ENCODE results near the gene SNX5. TPM values are rescaled to one million over a fixed set of nuclear protein-coding genes. Genes with fewer than 3 reads are reported as not detected.
"Not testable (repeated sequence)": the region's sequence is repeated elsewhere in the genome, so short reads cannot be mapped to it uniquely, and the experiment has no call there.

Gene SNX5
- total RNA-seq, 1 donor: 127 TPM

DNA sequence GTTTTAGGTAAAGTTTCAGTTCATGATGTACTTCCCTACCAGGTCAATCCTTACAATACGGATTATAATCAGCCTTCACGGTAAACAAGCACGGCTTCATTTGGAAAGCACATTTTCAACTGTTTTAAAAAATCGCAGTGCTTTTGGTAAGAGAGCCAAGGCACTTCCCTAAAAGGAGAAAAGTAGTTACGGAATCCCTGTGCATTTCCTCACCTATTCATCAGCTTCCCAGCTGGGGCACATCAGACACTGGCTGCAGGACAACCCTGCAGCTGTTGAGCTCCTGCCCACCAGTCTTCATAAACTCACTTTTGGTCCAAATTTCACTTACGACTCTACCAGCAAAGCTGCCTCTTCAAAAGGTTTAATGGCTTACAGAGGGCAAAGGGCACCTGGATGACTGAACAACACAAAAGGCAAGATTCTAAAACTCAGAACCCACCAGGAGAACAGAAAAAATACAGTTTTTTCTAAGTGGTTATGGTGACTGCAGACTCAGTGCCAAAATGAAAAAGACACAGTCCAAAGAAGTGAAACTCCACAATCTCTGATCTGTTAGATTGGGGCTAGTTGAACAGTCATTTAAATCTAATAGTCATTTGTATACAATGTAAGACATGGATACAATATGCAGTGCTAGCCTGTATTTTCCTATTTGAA is 7.5 kb downstream of the SNX5 start:
- no peak for DNase-seq (ENCODE audit: low read depth in 2 of 3, low spot score in 2 of 3)

DNA sequence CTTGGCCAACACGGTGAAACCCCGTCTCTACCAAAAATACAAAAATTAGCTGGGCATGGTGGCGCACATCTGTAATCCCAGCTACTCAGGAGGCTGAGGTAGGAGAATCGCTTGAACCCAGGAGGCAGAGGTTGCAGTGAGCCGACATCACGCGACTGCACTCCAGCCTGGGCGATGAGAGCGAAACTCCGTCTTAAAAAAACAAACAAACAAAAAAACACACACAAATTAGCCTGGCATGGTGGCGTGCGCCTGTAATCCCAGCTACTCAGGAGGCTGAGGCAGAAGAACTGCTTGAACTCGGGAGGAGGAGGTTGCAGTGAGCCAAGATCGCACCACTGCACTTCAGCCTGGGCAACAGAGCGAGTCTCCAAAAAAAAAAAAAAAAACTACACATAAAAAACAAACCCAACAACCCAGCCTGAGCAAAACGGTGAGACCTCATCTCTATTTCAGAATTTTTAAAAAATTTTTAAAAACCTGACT is 8.2 kb downstream of the SNX5 start:
- DNase-seq (ENCODE audit: low read depth in 2 of 3, low spot score in 2 of 3): not testable (repeated sequence)

DNA sequence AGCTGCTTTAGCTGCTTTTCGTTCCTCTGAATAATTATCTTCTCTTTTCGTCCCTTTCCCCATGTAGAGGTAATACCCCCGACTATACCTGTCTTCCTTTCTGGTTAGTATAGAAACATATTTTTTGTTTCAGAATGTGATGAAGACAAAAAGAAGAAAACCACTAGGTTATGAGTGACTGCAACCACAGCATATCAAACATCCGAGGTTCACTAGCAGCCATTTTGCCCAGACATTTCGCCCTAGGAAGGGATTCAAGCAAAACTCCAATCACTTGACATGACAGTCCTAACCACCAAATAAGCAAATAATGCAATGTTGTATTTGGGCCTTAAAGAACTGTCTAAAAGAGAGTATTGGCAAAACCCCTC is 9.4 kb downstream of the SNX5 start:
- DNase-seq (ENCODE audit: low read depth in 2 of 3, low spot score in 2 of 3): no peak

DNA sequence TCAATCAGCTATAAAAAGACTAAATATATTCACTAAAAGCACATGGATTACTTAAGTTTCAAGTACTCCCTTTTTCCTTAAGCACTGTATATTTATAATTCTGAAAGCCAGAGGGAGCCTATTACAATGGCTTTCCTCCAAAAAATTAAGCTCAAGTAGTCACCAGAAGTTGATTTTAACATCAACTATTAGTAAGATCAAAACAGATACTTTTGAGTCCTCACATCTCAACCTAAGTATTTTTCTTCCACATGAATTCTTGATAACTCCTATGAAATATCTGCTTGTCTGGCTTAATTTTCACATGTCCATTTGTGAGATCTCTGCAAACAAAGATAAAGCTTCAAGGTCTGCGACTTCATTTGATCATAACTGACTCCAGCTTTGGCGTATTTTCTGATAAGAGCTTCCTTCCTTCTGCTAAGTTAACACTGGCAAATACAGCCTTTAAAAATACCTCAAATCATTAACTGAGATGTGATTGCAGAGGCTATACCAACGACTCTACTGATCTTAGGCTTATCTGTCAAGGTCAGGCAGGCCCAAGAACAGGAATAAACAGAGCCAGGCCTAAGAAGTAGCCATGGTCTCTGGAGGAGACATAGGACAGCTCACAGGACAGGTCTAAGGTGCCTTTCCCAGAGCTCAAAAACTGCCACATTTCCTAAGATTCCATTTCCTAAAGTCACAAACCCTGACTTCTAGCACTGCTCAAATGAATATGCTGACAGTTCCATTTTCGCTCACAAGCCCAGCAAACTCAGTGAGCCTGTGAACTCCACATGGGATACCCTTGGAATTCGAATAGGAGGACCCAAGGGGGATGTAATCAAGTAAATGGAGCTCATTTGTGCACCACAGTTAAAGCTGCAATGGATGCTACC is 10.0 kb downstream of the SNX5 start:
- DNase-seq (ENCODE audit: low read depth in 2 of 3, low spot score in 2 of 3): peak in 1 of 3 donors; percentile 46

DNA sequence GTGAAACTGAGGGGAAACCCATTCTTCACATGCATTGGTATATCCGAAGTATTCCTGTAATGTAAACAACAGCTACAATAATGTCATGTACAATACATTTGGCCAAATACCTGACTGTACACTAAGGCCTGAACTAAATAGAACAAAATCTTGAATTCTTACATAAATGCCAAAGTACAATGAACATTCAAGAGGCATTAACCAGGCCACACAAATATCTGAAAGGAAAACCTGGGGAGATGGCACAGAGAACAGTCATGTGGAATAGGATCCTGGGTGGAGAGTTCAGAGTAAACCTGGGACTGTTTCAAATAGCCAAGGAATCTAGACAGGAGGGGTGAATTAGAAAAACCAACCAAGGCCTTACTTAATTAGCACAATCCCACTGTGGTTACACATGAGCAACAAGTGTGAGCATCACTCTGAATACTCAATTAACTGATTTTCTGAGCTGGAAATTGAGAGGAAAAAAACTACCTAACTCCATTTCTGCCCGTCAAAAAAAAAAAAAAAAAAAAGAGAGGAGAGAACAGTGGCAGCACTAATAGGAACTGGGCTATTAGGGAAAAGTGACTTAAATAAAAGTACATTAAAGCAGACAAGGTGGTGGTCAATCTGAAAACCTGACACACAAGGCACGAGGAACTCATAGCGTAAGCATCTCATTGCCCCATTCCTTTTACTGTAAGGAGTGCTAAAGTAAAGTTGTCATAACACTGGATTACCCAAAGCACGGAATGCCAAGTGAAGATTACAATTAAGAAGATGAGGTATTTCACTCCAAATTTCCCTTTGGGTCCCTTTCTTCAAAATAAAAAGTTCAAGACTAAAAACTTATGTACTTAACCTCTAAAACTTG is 10.9 kb downstream of the SNX5 start:
- no peak for DNase-seq (ENCODE audit: low read depth in 2 of 3, low spot score in 2 of 3)

DNA sequence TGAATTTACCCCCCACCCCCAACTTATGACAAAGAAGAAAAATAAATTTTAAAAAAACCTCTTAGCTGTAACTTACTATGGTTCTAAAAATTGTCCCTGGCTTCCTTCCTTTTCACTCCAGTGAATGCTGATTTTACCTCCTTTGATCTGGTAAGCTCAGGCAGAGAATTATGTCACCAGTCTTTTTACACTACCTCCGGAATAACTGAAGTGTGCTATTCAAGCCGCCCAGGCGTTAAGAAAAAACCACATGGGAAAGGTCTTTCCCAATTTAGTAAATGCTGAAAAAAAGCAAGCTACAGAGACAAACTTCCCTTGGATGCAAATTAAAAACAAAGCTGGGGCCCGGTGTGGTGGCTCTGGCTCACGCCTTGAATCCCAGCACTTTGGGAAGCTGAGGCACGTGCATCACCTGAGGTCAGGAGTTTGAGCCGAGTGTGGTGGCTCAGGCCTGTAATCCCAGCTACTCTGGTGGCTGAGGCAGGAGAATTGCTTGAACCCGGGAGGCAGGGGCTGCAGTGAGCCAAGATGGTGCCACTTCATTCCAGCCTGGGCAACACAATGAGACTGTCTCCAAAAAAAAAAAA is 12.4 kb downstream of the SNX5 start:
- no peak for DNase-seq (ENCODE audit: low read depth in 2 of 3, low spot score in 2 of 3)

DNA sequence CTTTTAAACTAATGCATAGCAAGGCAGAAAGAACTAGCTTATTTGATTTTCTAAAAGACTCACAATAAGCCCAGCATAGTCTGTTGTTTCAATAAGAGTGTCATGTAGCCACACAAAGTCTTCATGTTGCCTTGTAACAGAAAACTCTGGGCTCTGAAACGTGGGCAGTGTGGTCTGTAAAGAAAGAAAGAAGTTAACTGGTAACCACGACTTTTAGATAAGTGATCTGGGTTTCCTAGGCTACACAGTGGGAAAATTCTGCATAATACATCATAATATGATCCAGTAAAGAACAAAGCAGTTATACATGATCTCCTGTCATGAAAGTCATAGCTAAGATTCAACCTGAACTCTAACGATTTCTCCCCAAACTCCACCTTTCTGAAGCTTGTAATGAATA is 13.3 kb downstream of the SNX5 start:
- DNase-seq (ENCODE audit: low read depth in 2 of 3, low spot score in 2 of 3): peak in 1 of 3 donors; percentile 52

DNA sequence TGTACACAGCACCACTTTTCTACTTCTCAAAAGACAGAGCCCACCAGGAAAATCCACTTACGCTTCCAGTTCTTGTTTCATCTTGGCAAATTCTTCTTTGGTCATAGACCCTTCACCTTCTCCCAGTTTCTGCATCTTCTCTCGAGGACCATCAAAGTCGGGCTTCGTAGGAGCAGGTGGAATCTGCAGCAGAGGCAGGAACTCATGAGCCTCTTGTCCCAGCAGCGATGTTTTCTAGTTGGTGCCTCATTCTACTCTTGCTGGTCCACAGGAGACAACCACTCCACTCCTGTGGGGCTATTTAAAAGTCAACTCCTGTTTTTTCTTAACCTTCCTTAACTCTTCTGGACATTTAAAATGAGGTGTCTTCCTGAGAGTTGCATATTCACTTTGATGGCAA is 14.7 kb downstream of the SNX5 start:
- DNase-seq (ENCODE audit: low read depth in 2 of 3, low spot score in 2 of 3): no peak

DNA sequence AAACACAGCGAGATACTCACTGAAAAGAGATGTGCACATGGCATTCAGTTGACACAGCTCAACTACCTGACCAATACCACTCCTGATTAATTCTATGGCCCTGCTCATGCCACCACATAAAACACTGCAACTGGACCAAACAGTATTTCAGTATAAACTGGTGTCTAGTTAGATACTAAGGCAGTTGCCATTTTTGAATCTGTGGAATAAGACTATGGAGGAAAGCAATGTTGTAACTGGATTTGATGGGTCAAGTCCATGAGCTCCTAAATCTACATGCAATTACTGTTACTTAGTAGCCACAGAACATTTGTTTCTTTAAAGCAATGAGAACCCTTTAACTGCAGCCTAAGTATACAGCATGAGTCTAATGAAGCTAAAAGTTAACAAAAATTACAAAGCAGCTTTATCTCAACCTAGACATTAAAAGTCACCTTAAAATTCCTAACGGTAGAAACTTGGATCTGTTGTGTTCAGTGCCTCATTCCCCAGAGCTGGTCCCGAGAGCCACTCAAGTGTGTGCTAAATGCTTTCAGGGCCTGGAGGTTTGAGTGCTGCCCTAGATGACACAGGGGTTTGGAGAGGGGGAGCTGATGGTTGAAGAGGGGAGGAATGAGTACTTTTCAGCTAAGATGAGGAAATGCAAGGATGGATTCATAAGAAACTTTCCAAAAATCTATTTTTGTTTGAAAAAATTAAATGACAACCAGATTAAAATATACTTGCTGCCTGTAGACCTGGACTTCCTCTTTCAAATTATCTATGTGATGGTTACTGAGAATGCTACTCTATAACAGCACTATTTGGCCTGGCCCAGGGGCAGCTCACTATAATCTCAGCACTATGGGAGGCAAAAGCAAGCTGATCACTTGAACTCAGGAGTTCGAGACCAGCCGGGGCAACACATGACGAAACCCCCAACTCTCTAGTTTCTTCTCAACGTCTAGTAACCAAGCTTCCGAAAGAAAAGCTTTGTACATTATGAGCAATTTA is 15.6 kb downstream of the SNX5 start:
- no peak for DNase-seq (ENCODE audit: low read depth in 2 of 3, low spot score in 2 of 3)

DNA sequence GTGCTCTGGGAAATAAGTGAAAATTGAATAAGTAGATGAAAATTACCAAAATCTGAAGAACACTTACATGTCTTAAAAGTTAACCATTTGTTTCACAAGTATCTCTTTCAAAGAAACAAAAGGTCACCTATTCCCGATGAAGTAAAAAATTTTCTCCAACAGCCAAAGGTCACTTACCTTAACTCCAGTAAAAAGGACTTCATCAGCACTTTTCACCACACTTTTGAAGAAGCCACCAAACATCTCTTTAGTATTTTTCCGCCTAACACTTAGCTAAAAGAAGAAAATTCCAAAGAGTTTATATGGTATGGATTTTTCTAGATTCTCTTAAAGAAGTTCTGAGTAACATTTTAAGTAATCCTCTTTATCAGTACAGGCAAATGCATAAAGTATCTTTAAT is 17.3 kb downstream of the SNX5 start:
- no peak for DNase-seq (ENCODE audit: low read depth in 2 of 3, low spot score in 2 of 3)

DNA sequence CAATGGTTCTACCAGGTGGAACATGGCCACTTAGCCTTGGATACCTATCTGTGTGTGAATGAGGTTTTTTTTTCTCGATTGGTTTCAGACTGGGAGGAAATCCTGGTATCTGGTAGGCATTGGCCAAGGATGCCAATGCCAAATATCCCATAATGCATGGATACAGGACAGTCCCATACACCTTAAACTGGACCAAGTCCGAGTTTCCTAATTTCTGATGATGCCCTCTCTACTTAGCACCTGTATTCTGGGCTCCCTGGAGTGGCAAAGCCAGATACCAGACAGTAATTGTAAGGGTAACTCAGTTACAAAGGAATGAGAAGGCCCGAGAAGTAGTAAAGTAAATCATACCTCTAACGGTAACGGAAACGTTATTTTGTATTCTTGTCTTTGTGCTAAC is 17.9 kb downstream of the SNX5 start:
- no peak for DNase-seq (ENCODE audit: low read depth in 2 of 3, low spot score in 2 of 3)

DNA sequence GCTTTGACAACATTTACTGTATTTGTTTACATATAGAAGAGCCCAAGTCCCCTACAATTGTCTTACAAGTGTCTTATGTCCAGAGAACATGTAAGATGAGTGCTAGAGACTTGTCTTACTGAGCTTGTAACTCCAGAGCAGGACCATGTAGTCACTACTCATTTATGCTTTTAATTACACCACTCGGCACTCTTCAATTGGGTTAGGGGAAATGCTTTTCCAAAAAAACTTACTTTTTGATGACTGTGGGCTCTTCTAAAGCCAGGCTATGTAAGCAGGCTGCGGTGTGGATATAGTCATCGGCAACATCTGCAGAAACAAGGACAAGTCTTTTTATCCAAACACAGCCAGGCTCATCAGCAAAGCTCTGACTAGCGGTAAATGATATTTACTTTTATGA is 18.7 kb downstream of the SNX5 start:
- DNase-seq (ENCODE audit: low read depth in 2 of 3, low spot score in 2 of 3): no peak

DNA sequence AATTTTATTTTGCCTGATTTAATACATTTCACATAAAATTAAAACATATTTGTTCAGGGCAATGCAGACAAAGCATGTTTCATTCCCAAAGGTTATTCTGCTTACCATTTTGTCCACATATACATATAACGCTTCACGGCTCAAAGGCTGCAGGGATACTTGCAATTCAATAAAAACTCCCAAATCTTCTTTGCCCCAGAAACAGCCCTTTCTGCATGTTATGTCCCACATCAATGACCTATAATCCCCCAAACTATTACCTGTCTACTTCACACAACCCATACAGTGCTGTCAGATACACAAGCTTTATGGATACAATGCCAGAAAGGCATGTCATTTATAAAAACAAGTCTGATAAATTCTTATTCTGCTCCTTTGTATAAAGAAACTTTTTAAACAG is 20.2 kb downstream of the SNX5 start:
- DNase-seq (ENCODE audit: low read depth in 2 of 3, low spot score in 2 of 3): no peak

DNA sequence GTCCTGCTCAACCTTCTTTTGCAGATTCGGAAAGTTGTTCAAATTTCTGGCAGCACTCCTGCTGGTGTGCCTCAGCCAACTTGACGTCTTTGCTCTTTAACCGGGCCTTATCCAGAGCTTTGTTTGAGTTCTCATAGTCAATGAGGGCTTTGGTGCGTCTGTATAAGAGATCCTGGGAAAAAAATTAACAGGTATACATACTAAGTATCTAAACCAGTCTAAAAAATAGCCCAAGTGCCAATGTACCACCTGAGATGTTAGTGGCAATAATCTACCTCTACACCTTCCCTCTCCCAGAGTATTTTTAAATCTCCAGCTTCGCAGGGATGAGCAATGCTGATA is 21.1 kb downstream of the SNX5 start:
- DNase-seq (ENCODE audit: low read depth in 2 of 3, low spot score in 2 of 3): no peak

DNA sequence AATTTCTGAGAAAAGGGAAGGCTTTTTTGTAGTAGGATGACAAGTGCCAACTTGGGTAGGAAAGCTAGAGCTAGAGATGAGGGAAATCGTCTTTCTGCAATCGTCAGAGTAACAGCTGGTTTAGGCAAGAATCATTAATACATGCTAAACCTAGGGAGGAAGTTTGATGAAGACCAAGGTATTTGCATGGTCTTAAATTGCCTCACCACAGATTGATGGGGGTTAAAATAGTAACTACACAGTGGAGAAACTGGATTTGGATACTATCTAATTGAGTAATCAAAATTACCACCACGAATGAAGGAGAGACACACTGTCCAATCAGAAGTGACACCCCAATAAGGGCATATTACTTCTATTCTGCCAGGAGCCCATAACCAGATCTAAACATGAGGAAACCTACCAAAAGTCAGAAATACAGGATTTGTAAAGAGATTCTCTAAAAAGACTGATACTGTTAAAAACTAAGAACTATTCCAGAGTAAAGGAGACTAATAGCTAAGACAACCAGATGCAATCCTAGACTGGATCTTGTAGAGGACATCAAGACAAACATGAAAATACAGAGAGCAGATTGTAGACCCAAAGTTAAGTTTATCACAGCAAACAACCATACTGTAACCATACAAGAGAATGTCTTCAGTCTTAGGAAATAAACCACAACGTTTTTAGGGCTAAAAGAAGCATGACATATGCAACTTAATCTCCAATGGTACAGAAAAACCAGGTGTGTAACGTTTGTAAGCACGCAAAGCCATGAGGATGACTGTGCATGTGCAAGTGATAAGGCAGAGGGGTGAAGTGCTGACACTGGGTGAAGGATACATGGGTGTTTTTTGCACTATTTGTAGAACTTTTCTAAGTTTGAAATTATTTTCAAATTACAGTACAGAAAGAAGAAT is 21.8 kb downstream of the SNX5 start:
- DNase-seq (ENCODE audit: low read depth in 2 of 3, low spot score in 2 of 3): no peak

DNA sequence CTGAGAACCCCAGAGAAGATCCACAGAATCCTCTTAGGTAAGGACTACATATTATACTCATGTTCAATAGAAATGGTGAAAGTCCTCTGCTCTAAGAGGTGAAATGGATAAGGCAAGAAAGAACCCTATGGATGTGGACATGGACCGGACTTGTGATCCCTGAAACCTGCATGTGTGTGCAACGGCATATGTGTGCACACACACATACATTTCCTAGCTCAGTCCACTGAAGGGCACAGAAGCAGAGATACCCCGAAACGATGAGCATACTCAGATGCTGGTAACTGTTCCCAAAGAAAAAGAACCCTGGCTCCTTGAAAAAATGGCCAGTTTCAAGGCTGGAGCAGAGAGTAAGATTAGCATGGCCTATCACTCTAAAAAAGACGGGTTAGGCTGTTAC is 22.6 kb downstream of the SNX5 start:
- DNase-seq (ENCODE audit: low read depth in 2 of 3, low spot score in 2 of 3): no peak

DNA sequence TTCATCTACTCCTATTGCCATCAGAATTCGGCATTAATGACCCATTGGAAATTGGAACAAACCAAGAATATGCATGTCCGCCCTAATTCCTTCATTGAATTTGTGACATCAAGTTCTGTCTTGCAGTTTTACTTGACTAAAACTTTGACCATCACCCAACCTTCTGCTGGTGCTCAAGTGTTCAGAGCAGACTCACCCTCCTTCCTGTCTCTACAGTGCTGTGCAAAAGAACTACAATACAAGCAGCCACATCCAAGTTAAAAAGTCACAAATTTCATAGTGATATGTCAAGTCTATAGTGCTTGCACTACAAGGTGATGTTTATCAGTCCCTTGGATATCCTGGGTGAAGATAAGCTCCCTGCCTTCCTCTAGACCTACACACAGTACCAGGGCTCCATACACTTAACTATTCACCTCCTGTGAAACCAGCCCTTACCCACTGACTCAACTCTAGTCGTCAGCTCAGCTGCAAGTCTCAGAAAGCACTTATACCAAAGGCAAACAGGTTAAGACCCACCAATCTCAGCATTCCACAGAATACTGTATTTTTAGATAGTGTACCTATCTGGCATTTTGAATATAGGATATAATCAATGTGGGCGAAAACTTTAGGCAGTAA is 23.6 kb downstream of the SNX5 start:
- DNase-seq (ENCODE audit: low read depth in 2 of 3, low spot score in 2 of 3): no peak

DNA sequence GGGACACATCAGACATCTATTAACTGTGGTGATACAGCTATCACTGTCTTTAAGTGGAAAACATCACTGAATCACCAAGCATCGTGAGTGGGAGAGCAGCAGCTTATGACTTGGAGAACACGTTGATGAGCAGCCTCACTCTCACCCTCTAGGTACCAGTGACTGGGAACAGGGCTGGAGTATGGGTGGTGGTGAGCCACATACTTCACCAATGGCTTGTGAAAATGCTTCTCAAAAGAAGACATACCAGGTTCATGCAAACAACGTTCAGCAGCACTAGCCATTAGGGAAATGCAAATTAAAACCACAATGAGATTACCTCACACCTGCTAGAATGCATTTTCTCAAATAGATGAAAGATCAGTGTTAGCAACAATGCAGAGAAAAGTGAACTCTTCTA is 25.3 kb downstream of the SNX5 start:
- DNase-seq (ENCODE audit: low read depth in 2 of 3, low spot score in 2 of 3): no peak

Data from hematopoietic multipotent progenitor cell (in vitro differentiated cells).